ENCODE data around the gene THSD1.

THSD1 gene

GRCh38 chr13:52450012-52450792, 44.2 kb upstream of the THSD1 start, which contains the start of gene VPS36 (continued):
- TF ChIP-seq INSM2 (tag by site-specific recombination; IDR thresholded peaks at IDR 0.05) (no peak; the same call in none of the 2 replicates), YY2 (tag by site-specific recombination; IDR thresholded peaks at IDR 0.05) (no peak), ZNF660 (tag by site-specific recombination; IDR thresholded peaks at IDR 0.05) (peak; percentile 96), ZFP41 (tag by site-specific recombination; IDR thresholded peaks at IDR 0.05; ENCODE audit: borderline replicate concordance) (no peak), TRIM28 (IDR thresholded peaks at IDR 0.05; ENCODE audit: borderline replicate concordance, low read length) (no peak), ZNF701 (tag by site-specific recombination; IDR thresholded peaks at IDR 0.05) (no peak), ZNF184 (tag by site-specific recombination; IDR thresholded peaks at IDR 0.05) (peak; percentile 53; the same call in 1 of the 2 replicates), KLF10 (tag by site-specific recombination; IDR thresholded peaks at IDR 0.05) (peak; percentile 68), ZBTB26 (tag by site-specific recombination; optimal IDR thresholded peaks at IDR 0.05) (peak; percentile 93), PRDM10 (tag by site-specific recombination; IDR thresholded peaks at IDR 0.05) (peak; percentile 58), ZNF354C (tag by site-specific recombination; IDR thresholded peaks at IDR 0.05; ENCODE audit: borderline replicate concordance, low read depth) (no peak), GLIS1 (tag by site-specific recombination; IDR thresholded peaks at IDR 0.05) (peak; percentile 67), ZNF324 (tag by site-specific recombination; IDR thresholded peaks at IDR 0.05) (0 out of 2 replicates have a peak, but pooled peaks have one; percentile 17), PRDM2 (tag by site-specific recombination; IDR thresholded peaks at IDR 0.05; ENCODE audit: borderline replicate concordance) (no peak), AEBP2 (tag by site-specific recombination; IDR thresholded peaks at IDR 0.05; ENCODE audit: borderline replicate concordance) (no peak), ZBTB17 (tag by site-specific recombination; IDR thresholded peaks at IDR 0.05) (peak; percentile 75), ZNF623 (tag by site-specific recombination; IDR thresholded peaks at IDR 0.05) (no peak), ZNF76 (tag by site-specific recombination; IDR thresholded peaks at IDR 0.05; ENCODE audit: borderline replicate concordance, low read depth) (peak; percentile 32), ZNF549 (tag by site-specific recombination; IDR thresholded peaks at IDR 0.05) (no peak), ZNF585B (tag by site-specific recombination; IDR thresholded peaks at IDR 0.05) (no peak), REPIN1 (tag by site-specific recombination; IDR thresholded peaks at IDR 0.05; ENCODE audit: low read depth) (no peak)

All from HEK293 (cell line).